Tibial artery (tissue), 4 donors: ENCODE data around the gene C1orf21.

Experiments used
- DNase-seq, 2 donors: peaks; one replicate each; pipeline ENCODE4 v3.0.0-alpha.2; 2019
- H3K27ac ChIP-seq, 2 donors: fragments of 200-600 bp; sonication (generic) in 1 of 2; 1 replicate in 1 of 2; 2 replicates in 1 of 2; pipeline ENCODE4 v1.5.1; 2018 to 2019; ENCODE audit warnings: mild to moderate bottlenecking in 1 of 2
- H3K27me3 ChIP-seq, 2 donors: fragments of 200-600 bp; sonication (generic) in 1 of 2; one replicate each; pipeline versions ENCODE4 v1.5.1 to v1.6.0; 2016 to 2019
- H3K36me3 ChIP-seq, 3 donors: fragments of 200-600 bp; sonication (generic) in 2 of 3; one replicate each; pipeline ENCODE4 v1.5.1; 2016 to 2019; ENCODE audit warnings: mild to moderate bottlenecking in 2 of 3
- H3K4me1 ChIP-seq, 4 donors: fragments of 200-600 bp; sonication (generic) in 2 of 4; 1 replicate in 3 of 4; 2 replicates in 1 of 4; pipeline ENCODE4 v1.5.1; 2016 to 2019
- H3K4me3 ChIP-seq, 2 donors: fragments of 200-600 bp; sonication (generic) in 1 of 2; 1 replicate in 1 of 2; 2 replicates in 1 of 2; pipeline ENCODE4 v1.5.1; 2018 to 2019; ENCODE audit warnings: mild to moderate bottlenecking in 2 of 2
- H3K9me3 ChIP-seq, 3 donors: fragments of 200-600 bp; sonication (generic) in 1 of 3; one replicate each; pipeline ENCODE4 v1.5.1; 2016 to 2019
- CTCF ChIP-seq, 2 experiments: fragments of 200-600 bp in 1 of 2; fragments of 450-650 bp in 1 of 2; IDR thresholded peaks; one replicate each; pipeline ENCODE4 v1.5.1; 2017 to 2019; ENCODE audit warnings: antibody characterized with exemption in 2 of 2, mild to moderate bottlenecking in 1 of 2, moderate library complexity in 1 of 2
- intact Hi-C: fragments of 100-400 bp; cut with DNase I; formaldehyde crosslinking; loops from one replicate; pipeline ENCODE4 v1.15.0; 2023; ENCODE audit warnings: low total_unique reads

The C1orf21 gene

GRCh38 chr1:184379111-184379752 lies 7.6 kb upstream of the C1orf21 start:
- H3K4me1 ChIP-seq, result no peaks in the 10 kb centered on the region
- intact Hi-C loops, result no loop called here

GRCh38 chr1:184380468-184380867 lies 6.4 kb upstream of the C1orf21 start:
- no peak for DNase-seq
- H3K4me1 ChIP-seq, result no peaks in the 10 kb centered on the region
- H3K36me3 ChIP-seq, result no peaks in the 10 kb centered on the region
- H3K9me3 ChIP-seq, result no peaks in the 10 kb centered on the region
- peaks cover 0 to 4% of the 10 kb centered on the region in 2 donors for H3K27me3 ChIP-seq
- intact Hi-C loops, result loop anchor here (10.0 kb wide), 1 partner anchor 284 kb away; no protein-coding TSS in a partner anchor
- no peak for TF ChIP-seq CTCF (IDR thresholded peaks at IDR 0.05)
- no peak overlapping the region for H3K27ac ChIP-seq
- no peak overlapping the region for H3K4me3 ChIP-seq

More at GRCh38 chr1:184379111-184379752, 7.6 kb upstream of the C1orf21 start:
- H3K9me3 ChIP-seq, result no peaks in the 10 kb centered on the region
- H3K36me3 ChIP-seq, result no peaks in the 10 kb centered on the region
- no peak for DNase-seq
- TF ChIP-seq CTCF (IDR thresholded peaks at IDR 0.05), result no peak
- H3K4me3 ChIP-seq, result no peak overlapping the region
- H3K27me3 ChIP-seq, result peaks cover 0 to 4% of the 10 kb centered on the region in 2 donors
- no peak overlapping the region for H3K27ac ChIP-seq

- H3K36me3 ChIP-seq, result no peaks in the 10 kb centered on the region
- intact Hi-C loops, result loop anchor here (10.0 kb wide), 1 partner anchor 281 kb away; no protein-coding TSS in a partner anchor
- no peaks in the 10 kb centered on the region for H3K9me3 ChIP-seq
- H3K27me3 ChIP-seq, result peaks cover 0 to under 1% of the 10 kb centered on the region in 2 donors
- no peak for TF ChIP-seq CTCF (IDR thresholded peaks at IDR 0.05)
- no peak overlapping the region for H3K27ac ChIP-seq
- no peak for DNase-seq
- H3K4me1 ChIP-seq, result peaks cover 0 to 13% (median 8%) of the 10 kb centered on the region in 4 donors
- no peak overlapping the region for H3K4me3 ChIP-seq
Observed at GRCh38 chr1:184383772-184384323, 3.0 kb upstream of the C1orf21 start.

GRCh38 chr1:184385865-184386311 lies 941 bp upstream of the C1orf21 start:
- Histone ChIP-seq H3K9me3 (no peaks in the 10 kb centered on the region), H3K27me3 (no peaks in the 10 kb centered on the region), H3K36me3 (no peaks in the 10 kb centered on the region), H3K4me3 (peak overlapping the region; percentile 91 to 98), H3K27ac (peak overlapping the region; percentile 81 to 87), H3K4me1 (peaks cover 0 to 13% (median 8%) of the 10 kb centered on the region in 4 donors)
- DNase-seq, result no peak
- intact Hi-C loops, result loop anchor here (10.0 kb wide), 1 partner anchor 279 kb away; no protein-coding TSS in a partner anchor
- no peak for TF ChIP-seq CTCF (IDR thresholded peaks at IDR 0.05)

- H3K4me3 ChIP-seq, result peak overlapping the region; percentile 91 to 98
- H3K27me3 ChIP-seq, result no peaks in the 10 kb centered on the region
- DNase-seq, result no peak
- H3K27ac ChIP-seq, result peak overlapping the region; percentile 81 to 87
- no peaks in the 10 kb centered on the region for H3K9me3 ChIP-seq
- H3K4me1 ChIP-seq, result peaks cover 0 to 13% (median 8%) of the 10 kb centered on the region in 4 donors
- no peak for TF ChIP-seq CTCF (IDR thresholded peaks at IDR 0.05)
- no peaks in the 10 kb centered on the region for H3K36me3 ChIP-seq
- intact Hi-C loops, result loop anchor here (10.0 kb wide), 1 partner anchor 278 kb away; no protein-coding TSS in a partner anchor
Observed at GRCh38 chr1:184387069-184387475, 243 bp downstream of the C1orf21 start.
